Esophagus squamous epithelium (tissue), 5 donors: ENCODE measurements around the gene CHPT1. TPM values are rescaled to one million over a fixed set of nuclear protein-coding genes. Genes with fewer than 3 reads are reported as not detected.

Experiments used
- DNase-seq: peaks from one replicate; lab custom pipeline; 2025; lab: John Stamatoyannopoulos, UW
- H3K27ac ChIP-seq, 4 donors: fragments of 200-600 bp; sonication (generic); one replicate each; pipeline ENCODE4 v1.5.1; 2016 to 2019; ENCODE audit warnings: mild to moderate bottlenecking in 1 of 4
- H3K27me3 ChIP-seq, 4 donors: fragments of 200-600 bp; sonication (generic); 1 replicate in 3 of 4; 2 replicates in 1 of 4; pipeline versions ENCODE4 v1.5.1 to v1.6.0; 2017 to 2021; ENCODE audit warnings: antibody characterized with exemption in 1 of 4
- H3K36me3 ChIP-seq, 3 donors: fragments of 200-600 bp; sonication (generic); one replicate each; pipeline ENCODE4 v1.5.1; 2016 to 2019
- H3K4me1 ChIP-seq, 3 donors: fragments of 200-600 bp; sonication (generic); one replicate each; pipeline ENCODE4 v1.5.1; 2017 to 2019
- H3K4me3 ChIP-seq, 4 donors: fragments of 200-600 bp; sonication (generic); 1 replicate in 3 of 4; 2 replicates in 1 of 4; pipeline ENCODE4 v1.5.1; 2016 to 2019; ENCODE audit warnings: mild to moderate bottlenecking in 2 of 4, moderate library complexity in 1 of 4
- H3K9me3 ChIP-seq, 3 donors: fragments of 200-600 bp; sonication (generic); one replicate each; pipeline ENCODE4 v1.5.1; 2016 to 2019
- CTCF ChIP-seq, 6 experiments: fragments of 450-650 bp in 4 of 6; fragments of 200-600 bp in 2 of 6; sonication (generic) in 2 of 6; IDR thresholded peaks; one replicate each; pipeline ENCODE4 v1.5.1; 2016 to 2019; ENCODE audit warnings: antibody characterized with exemption in 6 of 6, mild to moderate bottlenecking in 4 of 6, moderate library complexity in 4 of 6
- POLR2A ChIP-seq, 4 donors: fragments of 450-650 bp; IDR thresholded peaks; one replicate each; pipeline ENCODE4 v1.6.1; 2017; ENCODE audit warnings: antibody characterized with exemption in 4 of 4, mild to moderate bottlenecking in 4 of 4, moderate library complexity in 3 of 4
- WGBS, 2 donors: methylation state at CpG; one replicate each; pipeline ENCODE4 v1.1.5; 2018; 5-methylcytosine and 5-hydroxymethylcytosine counted together
- intact Hi-C: fragments of 100-400 bp; cut with DNase I; formaldehyde crosslinking; loops from one replicate; pipeline ENCODE4 v1.15.0; 2022
- total RNA-seq, 4 donors: library from RNA; depleted of rRNA; stranded (reverse); fragments of >200 nt; gene quantifications; one replicate each; pipeline ENCODE4 v1.1.0, GENCODE V29; 2016
- donor health status: DM: yes; HTN: yes; CAD: no.

CHPT1 gene
- total RNA-seq, 4 donors from 2014 or later, result 12.7 to 53.6 (median 27.0) TPM

- no peaks in the 10 kb centered on the region for H3K27me3 ChIP-seq
- no peaks in the 10 kb centered on the region for H3K4me1 ChIP-seq
- WGBS, 2 donors, result 38 to 64% methylated on average over 1 of the region's 1 CpG
- no peak for TF ChIP-seq CTCF (IDR thresholded peaks at IDR 0.05)
- no peak for TF ChIP-seq POLR2A (IDR thresholded peaks at IDR 0.05)
- H3K4me3 ChIP-seq, result no peak overlapping the region
- intact Hi-C loops, result no loop called here
- no peaks in the 10 kb centered on the region for H3K36me3 ChIP-seq
- no peak for DNase-seq
- no peak overlapping the region for H3K27ac ChIP-seq
- no peaks in the 10 kb centered on the region for H3K9me3 ChIP-seq
Observed at GRCh38 chr12:101685092-101685491, 12.3 kb upstream of the CHPT1 start.

GRCh38 chr12:101686176-101686575 lies 11.3 kb upstream of the CHPT1 start:
- intact Hi-C loops, result no loop called here
- no peak overlapping the region for H3K27ac ChIP-seq
- H3K4me1 ChIP-seq, result no peaks in the 10 kb centered on the region
- TF ChIP-seq CTCF (IDR thresholded peaks at IDR 0.05), result no peak
- TF ChIP-seq POLR2A (IDR thresholded peaks at IDR 0.05), result no peak
- H3K4me3 ChIP-seq, result no peak overlapping the region
- no peaks in the 10 kb centered on the region for H3K27me3 ChIP-seq
- no peaks in the 10 kb centered on the region for H3K9me3 ChIP-seq
- 64 to 78% methylated on average over 1 of the region's 1 CpG for WGBS, 2 donors
- H3K36me3 ChIP-seq, result no peaks in the 10 kb centered on the region
- DNase-seq, result no peak

GRCh38 chr12:101690544-101691098 lies 6.8 kb upstream of the CHPT1 start:
- Histone ChIP-seq H3K9me3 (no peaks in the 10 kb centered on the region), H3K36me3 (no peaks in the 10 kb centered on the region), H3K4me3 (no peak overlapping the region), H3K27ac (no peak overlapping the region), H3K4me1 (peaks cover 0 to 4% (median 0%) of the 10 kb centered on the region in 3 donors), H3K27me3 (no peaks in the 10 kb centered on the region)
- TF ChIP-seq CTCF (IDR thresholded peaks at IDR 0.05) (no peak), POLR2A (IDR thresholded peaks at IDR 0.05) (no peak)
- WGBS, 2 donors, result 43 to 64% methylated on average over 3 of the region's 3 CpGs
- DNase-seq, result no peak
- intact Hi-C loops, result no loop called here

- intact Hi-C loops, result no loop called here
- 79 to 94% methylated on average over 1 of the region's 1 CpG for WGBS, 2 donors
- TF ChIP-seq POLR2A (IDR thresholded peaks at IDR 0.05) (no peak), CTCF (IDR thresholded peaks at IDR 0.05) (no peak)
- Histone ChIP-seq H3K27ac (no peak overlapping the region), H3K4me1 (peaks cover 5 to 14% (median 7%) of the 10 kb centered on the region in 3 donors), H3K4me3 (no peak overlapping the region), H3K9me3 (no peaks in the 10 kb centered on the region), H3K27me3 (no peaks in the 10 kb centered on the region), H3K36me3 (no peaks in the 10 kb centered on the region)
- DNase-seq, result no peak
Observed at GRCh38 chr12:101691503-101692096, 5.8 kb upstream of the CHPT1 start.

- Histone ChIP-seq H3K4me1 (peaks cover 8 to 35% (median 13%) of the 10 kb centered on the region in 3 donors), H3K36me3 (no peaks in the 10 kb centered on the region), H3K4me3 (no peak overlapping the region), H3K27me3 (no peaks in the 10 kb centered on the region), H3K9me3 (no peaks in the 10 kb centered on the region), H3K27ac (no peak overlapping the region)
- intact Hi-C loops, result no loop called here
- 77 to 94% methylated on average over 2 of the region's 2 CpGs for WGBS, 2 donors
- TF ChIP-seq POLR2A (IDR thresholded peaks at IDR 0.05) (no peak), CTCF (IDR thresholded peaks at IDR 0.05) (no peak)
- no peak for DNase-seq
Observed at GRCh38 chr12:101694297-101694848, 3.1 kb upstream of the CHPT1 start.
